ENCODE data around the gene CYP26B1.

- TF ChIP-seq CTCF (IDR thresholded peaks at IDR 0.05), result no peak
- TF ChIP-seq POLR2A (IDR thresholded peaks at IDR 0.05), result no peak
- TF ChIP-seq EP300 (IDR thresholded peaks at IDR 0.05), result no peak
Measured at GRCh38 chr2:72136331-72136730, 11.3 kb downstream of the CYP26B1 start.
